Stimulated activated CD8-positive, alpha-beta memory T cell treated with anti-CD3 and anti-CD28 coated beads, Interleukin-7, amount 100 ng/mL, for 1 hour (primary cell): ENCODE measurements around the gene NEUROD2.

Experiments
- DNase-seq, 2 donors: peaks; one replicate each; pipeline ENCODE4 v3.0.0-alpha.2; 2020; ENCODE audit warnings: low read depth in 2 of 2

Gene NEUROD2

DNA sequence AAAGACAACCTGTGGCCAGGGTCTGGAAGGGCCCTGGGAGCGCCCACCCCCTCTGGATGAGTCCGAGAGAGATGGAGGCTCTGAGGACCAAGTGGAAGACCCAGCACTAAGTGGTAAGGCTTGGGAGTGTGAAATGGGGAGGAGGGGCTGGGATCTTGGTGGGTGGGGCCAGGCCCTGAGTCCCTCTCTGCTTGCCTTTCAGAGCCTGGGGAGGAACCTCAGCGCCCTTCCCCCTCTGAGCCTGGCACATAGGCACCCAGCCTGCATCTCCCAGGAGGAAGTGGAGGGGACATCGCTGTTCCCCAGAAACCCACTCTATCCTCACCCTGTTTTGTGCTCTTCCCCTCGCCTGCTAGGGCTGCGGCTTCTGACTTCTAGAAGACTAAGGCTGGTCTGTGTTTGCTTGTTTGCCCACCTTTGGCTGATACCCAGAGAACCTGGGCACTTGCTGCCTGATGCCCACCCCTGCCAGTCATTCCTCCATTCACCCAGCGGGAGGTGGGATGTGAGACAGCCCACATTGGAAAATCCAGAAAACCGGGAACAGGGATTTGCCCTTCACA lies 28.0 kb upstream of the NEUROD2 start:
- DNase-seq, result no peak

DNA sequence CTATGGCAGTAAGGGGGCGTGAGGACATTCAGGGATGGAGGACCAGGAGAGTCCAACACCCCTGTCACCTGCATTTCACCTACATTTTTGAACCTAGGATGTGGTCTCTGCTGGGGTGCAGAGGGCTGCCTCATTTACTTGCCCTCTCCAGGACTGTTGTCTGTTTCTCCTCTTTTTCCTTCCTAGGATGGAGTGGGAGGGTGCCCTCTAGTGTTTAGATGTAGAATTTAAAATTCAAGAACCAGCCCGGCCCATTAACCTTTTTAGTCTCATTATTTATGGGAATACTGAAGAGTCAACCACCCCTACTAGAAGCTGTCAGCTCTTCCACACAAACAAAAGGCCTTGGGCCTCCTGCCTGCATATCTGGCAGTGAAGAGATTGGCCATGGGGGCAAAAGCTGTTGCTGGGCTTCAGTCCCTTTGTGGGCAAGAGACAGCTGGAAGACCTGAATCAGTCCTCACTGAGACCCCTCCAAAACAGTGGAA lies 26.7 kb upstream of the NEUROD2 start:
- DNase-seq, result no peak

DNA sequence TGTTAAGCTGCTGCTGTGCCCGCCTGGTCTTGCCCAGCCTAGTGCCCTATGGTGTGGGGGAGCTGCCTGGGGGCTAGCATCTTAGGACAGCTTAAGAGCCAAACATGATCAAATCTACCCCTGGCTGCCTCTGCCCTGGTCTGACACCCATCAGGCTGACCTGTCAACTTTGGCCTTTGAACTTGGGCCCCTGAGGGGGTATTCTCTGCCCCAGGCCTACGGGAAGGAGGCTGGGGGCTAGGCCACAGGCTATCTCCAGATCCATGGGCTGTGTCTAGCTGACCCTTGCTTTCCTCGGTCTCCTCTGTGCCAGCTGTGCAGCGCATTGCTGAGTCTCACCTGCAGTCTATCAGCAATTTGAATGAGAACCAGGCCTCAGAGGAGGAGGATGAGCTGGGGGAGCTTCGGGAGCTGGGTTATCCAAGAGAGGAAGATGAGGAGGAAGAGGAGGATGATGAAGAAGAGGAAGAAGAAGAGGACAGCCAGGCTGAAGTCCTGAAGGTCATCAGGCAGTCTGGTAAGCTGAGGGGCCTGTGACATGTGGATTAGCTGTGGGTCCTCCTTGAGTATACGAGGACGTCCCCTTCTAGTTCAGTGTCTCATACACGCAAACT lies 26.0 kb upstream of the NEUROD2 start:
- DNase-seq, result no peak

GRCh38 chr17:39632153-39632941 lies 24.6 kb upstream of the NEUROD2 start:
- DNase-seq, result no peak

DNA sequence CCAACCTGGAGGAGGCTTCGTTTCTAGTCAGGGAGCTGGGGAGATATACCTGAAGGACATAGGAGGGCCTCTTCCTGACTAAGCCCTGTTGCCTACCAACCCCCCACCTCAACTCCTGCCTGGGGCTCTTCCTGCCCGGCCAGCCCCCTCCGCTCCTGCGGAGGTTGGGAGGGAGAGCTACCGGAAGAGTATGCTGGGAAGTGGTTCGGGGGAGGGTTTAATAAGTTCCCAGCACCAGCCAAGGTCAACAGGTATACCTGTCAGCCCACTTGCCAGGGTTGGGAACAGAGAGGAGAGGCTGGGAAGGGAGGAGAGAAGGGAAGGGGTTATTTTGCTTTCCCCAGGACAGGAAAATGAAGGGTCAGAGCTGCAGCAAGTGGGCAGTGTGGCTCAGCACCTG lies 23.7 kb upstream of the NEUROD2 start:
- DNase-seq, result no peak

DNA sequence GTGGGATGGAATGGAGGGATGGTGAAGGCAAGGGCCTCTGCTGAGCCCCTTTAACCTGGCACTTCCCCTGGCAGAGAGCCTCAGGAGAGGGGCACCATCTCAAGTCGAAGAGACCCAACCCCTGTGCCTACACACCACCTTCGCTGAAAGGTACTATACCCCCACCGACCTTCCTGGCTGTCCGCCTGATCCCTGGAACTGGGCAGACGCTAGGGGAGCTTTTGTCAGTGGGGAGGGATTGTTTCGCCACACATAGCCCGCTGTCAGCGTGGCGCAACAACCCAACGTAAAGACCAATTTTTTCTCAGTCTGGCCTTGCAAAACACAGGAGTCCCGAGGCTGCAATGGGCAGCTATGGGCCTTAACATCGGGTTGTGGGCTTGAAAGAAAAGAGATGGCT lies 22.2 kb upstream of the NEUROD2 start:
- no peak for DNase-seq

DNA sequence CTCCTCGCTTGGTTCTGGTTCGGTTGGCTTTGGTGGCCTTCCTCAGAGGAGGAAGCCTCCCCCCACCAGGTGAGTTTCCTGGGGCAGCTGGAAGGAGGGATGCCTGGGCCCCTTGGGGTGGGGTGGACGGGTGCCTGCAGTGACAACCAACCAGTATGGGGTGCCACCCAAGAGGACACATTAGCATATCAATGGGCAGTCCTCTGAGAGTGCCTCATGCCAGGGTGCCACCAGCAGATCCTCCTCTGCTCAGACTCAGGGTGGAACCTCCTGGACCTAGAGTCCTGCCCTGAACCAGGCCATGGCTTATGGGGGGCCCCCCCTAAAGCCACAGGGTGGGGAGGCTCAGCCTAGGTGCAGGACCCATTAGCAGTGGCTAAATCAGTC lies 21.8 kb upstream of the NEUROD2 start:
- DNase-seq, result no peak

GRCh38 chr17:39628655-39629493 lies 21.2 kb upstream of the NEUROD2 start:
- DNase-seq, result no peak

GRCh38 chr17:39627712-39628516 lies 20.2 kb upstream of the NEUROD2 start:
- no peak for DNase-seq

- DNase-seq, result no peak
Observed at GRCh38 chr17:39627047-39627711, 19.5 kb upstream of the NEUROD2 start.

GRCh38 chr17:39626171-39627046 lies 18.7 kb upstream of the NEUROD2 start, which contains the start of gene PPP1R1B:
Gene PPP1R1B (plus strand): TSS chr17:39626952. CDS start chr17:39627393, 441 bp downstream.
- DNase-seq, result no peak

DNA sequence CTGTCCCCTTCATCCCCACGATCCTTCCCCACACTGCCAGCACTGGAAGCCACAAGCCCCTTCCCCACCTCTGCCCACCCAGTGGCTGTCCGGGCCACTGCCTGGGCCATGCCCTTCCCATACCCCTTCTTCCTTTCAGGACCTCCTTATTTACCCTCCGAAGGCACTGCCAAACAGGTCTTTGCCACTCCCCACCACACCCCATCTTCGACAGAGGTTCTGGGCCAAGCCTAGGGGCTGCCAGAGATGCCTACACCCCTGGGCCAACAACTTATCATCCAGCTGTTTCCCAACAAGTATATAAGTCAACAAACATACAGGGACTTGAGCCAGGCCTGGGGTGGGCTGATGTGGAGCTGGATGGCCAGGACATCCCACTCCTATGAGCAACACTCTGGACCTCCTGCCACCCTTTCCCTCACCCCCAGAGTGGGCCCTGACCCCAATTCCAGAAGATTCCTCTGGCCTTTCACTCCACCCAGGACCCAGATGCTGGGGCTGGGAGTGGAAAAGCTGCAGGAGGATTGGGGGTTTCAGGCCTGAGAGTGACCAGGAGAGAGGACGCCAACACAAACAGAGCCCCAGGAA lies 17.6 kb upstream of the NEUROD2 start:
- no peak for DNase-seq

DNA sequence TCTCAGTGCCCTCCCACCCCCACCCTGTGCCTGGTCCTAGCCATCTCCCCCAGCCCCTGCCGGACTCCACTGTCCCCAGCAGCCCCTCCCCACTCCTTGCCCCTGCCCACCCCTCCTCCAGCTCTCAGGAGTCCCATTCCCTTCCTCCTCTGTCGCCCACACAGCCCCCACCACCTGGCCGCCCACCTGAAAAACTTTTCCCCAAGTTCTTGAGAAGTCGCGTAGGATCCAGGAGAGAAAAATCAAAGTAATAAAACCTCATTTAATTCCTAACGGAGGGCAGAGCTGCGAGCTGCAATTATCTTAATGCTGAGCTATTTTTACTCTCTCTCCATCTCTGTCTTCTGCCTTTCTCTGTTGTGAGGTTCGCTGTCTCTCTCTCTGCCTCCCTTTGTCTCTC lies 16.6 kb upstream of the NEUROD2 start:
- DNase-seq, result no peak

DNA sequence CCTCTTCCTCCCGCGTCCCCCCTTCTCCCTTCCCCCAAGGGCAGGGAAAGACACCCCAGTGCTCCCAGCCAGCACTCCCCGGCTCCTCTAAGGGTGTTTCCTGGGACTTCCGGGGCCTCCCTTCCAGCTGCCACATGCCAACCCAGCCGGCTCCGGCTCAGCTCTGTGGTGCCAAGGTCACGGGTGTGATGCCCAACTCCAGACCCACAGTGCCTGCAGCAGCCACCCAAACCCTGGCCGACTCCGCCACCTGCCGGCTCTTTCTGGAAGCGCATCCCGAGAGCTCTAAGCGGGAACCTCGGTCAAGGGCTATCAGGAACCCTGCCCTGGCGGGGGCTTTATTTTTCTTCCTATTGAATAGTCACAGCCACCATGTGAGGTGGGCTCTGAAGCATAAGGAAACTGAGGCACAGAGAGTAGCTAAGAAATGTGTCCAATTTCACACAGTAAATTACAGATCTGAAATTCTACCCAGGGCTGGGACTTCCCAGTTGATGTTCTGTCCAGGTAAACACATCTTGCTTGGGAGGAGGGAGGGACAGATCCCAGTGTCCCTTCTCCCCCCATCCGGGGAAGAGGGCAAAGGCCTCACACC lies 15.7 kb upstream of the NEUROD2 start:
- DNase-seq, result peak; percentile 75 to 82

DNA sequence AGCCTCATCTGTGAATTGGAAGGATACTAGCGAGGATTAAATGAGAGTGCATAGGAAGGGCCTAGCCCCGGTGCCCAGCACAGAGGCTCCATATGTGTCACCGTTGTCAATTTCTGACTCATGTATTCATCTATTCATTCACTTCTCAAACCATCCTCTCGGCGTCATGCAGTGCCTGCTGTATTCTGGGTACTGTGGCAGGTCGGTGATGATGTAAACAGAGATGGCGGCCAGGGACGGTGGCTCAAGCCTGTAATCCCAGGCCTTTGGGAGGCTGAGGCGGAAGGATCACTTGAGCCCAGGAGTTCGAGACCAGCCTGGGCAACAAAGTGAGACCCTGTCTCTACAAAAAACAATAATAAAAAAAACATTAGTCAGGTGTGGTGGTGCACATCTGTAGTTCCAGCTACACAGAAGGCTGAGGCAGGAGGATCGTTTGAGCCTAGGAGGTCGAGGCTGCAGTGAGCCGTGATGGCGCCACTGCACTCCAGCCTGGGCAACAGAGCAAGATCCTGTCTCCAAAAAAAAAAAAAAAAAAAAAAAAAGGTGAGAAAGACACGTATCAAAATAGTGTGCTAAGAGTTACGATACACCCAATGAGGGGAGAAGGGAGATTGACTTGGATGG lies 14.8 kb upstream of the NEUROD2 start:
- DNase-seq, result no peak

GRCh38 chr17:39621523-39622379 lies 14.0 kb upstream of the NEUROD2 start:
- peak; percentile 82 to 85 for DNase-seq

DNA sequence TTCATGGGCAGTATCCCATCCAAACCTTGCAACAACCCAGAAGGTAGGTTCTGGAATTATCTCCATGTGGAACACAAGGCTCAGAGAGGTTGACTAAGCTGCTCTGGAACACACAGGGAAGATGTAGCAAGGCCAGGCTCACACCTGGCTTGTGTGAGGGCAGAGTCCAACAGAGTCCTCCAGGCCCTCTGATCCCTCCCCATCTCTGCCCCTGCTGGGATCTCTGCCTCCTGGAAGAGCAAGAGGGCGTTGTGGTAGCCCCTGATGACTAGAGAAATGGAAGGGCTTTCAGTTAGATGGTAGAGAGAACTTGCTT lies 12.0 kb upstream of the NEUROD2 start:
- DNase-seq, result no peak
